Panc1 (cell line): ENCODE measurements around the gene ALDH18A1.

Experiments
- CTCF ChIP-seq: fragments of 450-650 bp; IDR thresholded peaks from 2 replicates; pipeline ENCODE4 v1.5.1; 2017; ENCODE audit warnings: mild to moderate bottlenecking
- POLR2AphosphoS5 ChIP-seq: IDR thresholded peaks from 2 replicates; pipeline ENCODE4 v1.6.1; 2012; ENCODE audit warnings: mild to moderate bottlenecking, low read depth, low read length, moderate library complexity
- REST ChIP-seq, 2 experiments: IDR thresholded peaks; 2 replicates each; pipeline ENCODE4 v1.6.1; 2011 to 2012; ENCODE audit warnings: low read depth in 2 of 2, control low read depth in 1 of 2, low read length in 1 of 2, mild to moderate bottlenecking in 1 of 2, moderate library complexity in 1 of 2; ENCODE audit not compliant: insufficient read depth in 1 of 2
- SIN3A ChIP-seq: IDR thresholded peaks from 2 replicates; pipeline ENCODE4 v1.6.1; 2012; ENCODE audit warnings: low read depth, mild to moderate bottlenecking, low read length, moderate library complexity, borderline replicate concordance; ENCODE audit not compliant: insufficient read depth
- TCF7L2 ChIP-seq: IDR thresholded peaks from 2 replicates; pipeline ENCODE4 v1.6.1; 2011; ENCODE audit warnings: mild to moderate bottlenecking, low read depth, low read length, inconsistent platforms

GRCh38 chr10:95683966-95684365 is 27.5 kb upstream of the ALDH18A1 start:
- TF ChIP-seq CTCF (no peak), POLR2AphosphoS5 (no peak), REST (IDR thresholded peaks at IDR 0.05; ENCODE audit: insufficient read depth in 1 of 2, low read depth in 2 of 2, low read length in 1 of 2) (no peak), SIN3A (no peak), TCF7L2 (no peak)
